Camera-type eye (tissue), 1 donor: ENCODE results near the gene UQCC2. TPM values are rescaled to one million over a fixed set of nuclear protein-coding genes. Genes with fewer than 3 reads are reported as not detected.

ENCODE experiments used
- total RNA-seq: library from RNA; depleted of rRNA; stranded (reverse); fragments of >200 nt; gene quantifications from one replicate; pipeline ENCODE4 v1.2.3, GENCODE V29; 2014

The UQCC2 gene
- 25.7 TPM for total RNA-seq

GRCh38 chr6:33711140-33712129 lies at the start of gene UQCC2:
Gene UQCC2, minus strand, starts transcription at chr6:33711700. Its CDS starts 14 bp downstream, at chr6:33711686.

GRCh38 chr6:33746651-33747100 lies 35.2 kb upstream of the UQCC2 start, which contains the start of gene IP6K3:
Gene IP6K3, minus strand, starts transcription at chr6:33746905. Its CDS starts 11,429 bp downstream, at chr6:33735476.

Other genes starting within 250 kb of the UQCC2 start
- 10.1 TPM for gene BAK1, start 131.4 kb downstream of the UQCC2 start, total RNA-seq
- 9.6 TPM for gene ITPR3, start 90.4 kb downstream of the UQCC2 start, total RNA-seq
- 3.7 TPM for gene IP6K3, start 35.2 kb upstream of the UQCC2 start, total RNA-seq
- gene LEMD2, start 77.4 kb upstream of the UQCC2 start, total RNA-seq = 49.7 TPM
- not detected for gene MLN, start 92.3 kb upstream of the UQCC2 start, total RNA-seq